Breast epithelium (tissue), 3 donors: ENCODE data around the gene CROCC2.

Experiments
- CTCF ChIP-seq, 3 donors: fragments of 450-650 bp; IDR thresholded peaks; one replicate each; pipeline ENCODE4 v1.5.1; 2016 to 2017; ENCODE audit warnings: antibody characterized with exemption in 3 of 3, mild to moderate bottlenecking in 3 of 3, moderate library complexity in 3 of 3
- POLR2AphosphoS5 ChIP-seq, 3 donors: sonication (generic); formaldehyde crosslinking; IDR thresholded peaks; one replicate each; pipeline ENCODE4 v1.6.1; 2017; ENCODE audit warnings: antibody characterized with exemption in 3 of 3

DNA sequence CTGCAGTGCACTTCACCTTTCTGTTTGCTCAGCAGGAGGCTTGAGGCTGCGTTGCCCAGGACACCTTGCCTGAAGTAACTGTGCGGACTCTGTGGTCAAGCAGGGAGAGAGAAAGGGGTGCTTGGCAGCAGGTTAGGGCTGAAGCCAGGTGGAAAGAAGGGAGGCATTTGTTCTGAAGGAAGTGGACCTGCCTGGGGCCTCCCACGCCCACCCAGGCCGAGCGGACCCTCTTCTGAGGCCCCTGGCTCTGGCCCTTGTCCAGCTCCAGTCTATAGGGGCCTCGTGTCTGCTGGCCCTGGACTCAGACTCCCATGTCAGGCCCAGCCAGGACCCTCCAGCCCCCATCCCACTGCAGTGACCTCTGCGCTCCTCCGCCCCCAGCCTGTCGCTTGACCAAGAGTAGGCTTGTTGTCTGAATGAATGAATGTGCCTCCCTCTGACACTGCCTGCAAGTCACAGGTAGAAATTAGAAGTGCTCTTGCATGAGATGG is 94.7 kb downstream of the CROCC2 start:
- TF ChIP-seq CTCF (IDR thresholded peaks at IDR 0.05) (no peak), POLR2AphosphoS5 (IDR thresholded peaks at IDR 0.05) (no peak)
